Activated CD4-positive, CD25-positive, alpha-beta regulatory T cell treated with anti-CD3 and anti-CD28 coated beads, Interleukin-2, amount 50 U/mL, for 72 hours (primary cell): ENCODE data around the gene PJA1.
A peak's percentile ranks its signal among the peaks of the same experiment; 100 is the strongest.

Source experiments
- DNase-seq: peaks from one replicate; pipeline ENCODE4 v3.0.0; 2021

Gene PJA1, protein sequence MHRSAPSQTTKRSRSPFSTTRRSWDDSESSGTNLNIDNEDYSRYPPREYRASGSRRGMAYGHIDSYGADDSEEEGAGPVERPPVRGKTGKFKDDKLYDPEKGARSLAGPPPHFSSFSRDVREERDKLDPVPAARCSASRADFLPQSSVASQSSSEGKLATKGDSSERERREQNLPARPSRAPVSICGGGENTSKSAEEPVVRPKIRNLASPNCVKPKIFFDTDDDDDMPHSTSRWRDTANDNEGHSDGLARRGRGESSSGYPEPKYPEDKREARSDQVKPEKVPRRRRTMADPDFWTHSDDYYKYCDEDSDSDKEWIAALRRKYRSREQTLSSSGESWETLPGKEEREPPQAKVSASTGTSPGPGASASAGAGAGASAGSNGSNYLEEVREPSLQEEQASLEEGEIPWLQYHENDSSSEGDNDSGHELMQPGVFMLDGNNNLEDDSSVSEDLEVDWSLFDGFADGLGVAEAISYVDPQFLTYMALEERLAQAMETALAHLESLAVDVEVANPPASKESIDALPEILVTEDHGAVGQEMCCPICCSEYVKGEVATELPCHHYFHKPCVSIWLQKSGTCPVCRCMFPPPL

DNA sequence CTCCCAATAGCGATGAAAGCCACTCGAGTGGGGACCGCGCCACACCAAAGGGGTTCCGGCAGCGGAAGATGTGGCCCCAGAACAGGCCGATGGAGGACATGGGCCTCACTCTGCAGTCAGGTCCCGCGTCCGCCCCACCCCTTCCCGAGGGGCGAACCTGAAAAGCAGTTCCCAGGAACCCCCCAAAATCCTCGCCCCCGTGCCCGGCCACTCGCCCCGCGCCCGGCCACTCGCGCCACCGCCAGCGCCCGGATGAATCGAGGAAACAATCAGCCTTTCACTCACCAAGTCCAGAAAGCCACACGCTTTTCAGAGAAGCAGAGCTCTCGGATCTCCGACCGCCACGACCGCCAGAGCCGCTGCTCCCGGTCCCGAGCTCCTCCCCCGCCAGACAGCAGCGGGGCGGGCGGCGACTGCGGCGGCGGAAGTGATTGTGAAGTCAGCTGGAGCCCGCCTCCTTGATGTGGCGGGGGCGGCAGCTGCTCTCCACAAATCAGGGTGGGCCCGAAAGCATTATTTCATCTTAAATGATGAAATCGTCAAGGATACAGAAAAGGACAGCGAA lies at the start of gene PJA1:
Gene PJA1, minus strand, starts transcription at position 367 of the 565 bp plus-strand sequence. CDS start 2,380 bp downstream, outside the sequence.
- DNase-seq, result peak; percentile 67

DNA sequence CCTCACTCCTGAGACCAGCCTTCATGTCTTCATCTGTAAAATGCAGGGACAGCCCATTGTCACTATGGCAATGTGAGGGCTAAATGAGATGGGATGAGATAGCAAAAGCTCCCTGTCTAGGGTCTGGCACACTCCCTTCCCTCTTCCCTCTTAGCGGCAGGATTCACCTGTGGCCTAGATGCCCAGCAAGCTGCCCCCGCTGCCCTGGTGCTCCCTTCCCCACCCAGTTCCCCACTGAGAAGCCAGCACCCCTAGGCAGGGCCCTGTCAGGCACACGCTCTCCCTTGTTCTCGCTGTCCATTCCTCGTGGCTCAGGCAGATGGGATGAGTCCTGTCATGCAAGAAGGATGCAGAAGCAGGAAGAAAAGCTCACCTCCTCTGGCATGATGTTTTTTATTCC lies 49.2 kb upstream of the PJA1 start:
- no peak for DNase-seq

DNA sequence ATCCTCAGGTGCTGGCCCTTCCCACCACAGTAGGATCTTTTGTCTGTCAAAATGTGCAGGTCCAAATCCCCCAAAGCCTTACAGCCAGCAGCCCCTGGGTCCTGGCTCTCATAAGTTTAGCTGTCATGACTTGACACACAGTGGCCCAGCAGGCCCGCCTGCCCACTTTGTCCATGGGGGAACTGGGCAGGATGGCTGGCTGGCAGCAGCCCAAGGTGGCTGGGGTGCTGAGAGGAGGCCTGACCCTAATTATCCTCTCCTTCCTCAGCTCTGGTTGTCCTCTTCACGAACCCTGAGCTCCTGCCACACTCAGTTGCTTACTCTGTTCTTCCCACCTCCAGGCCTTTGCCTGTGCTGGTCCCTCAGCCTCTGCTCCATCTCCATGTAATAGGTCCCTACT lies 46.4 kb upstream of the PJA1 start:
- no peak for DNase-seq

DNA sequence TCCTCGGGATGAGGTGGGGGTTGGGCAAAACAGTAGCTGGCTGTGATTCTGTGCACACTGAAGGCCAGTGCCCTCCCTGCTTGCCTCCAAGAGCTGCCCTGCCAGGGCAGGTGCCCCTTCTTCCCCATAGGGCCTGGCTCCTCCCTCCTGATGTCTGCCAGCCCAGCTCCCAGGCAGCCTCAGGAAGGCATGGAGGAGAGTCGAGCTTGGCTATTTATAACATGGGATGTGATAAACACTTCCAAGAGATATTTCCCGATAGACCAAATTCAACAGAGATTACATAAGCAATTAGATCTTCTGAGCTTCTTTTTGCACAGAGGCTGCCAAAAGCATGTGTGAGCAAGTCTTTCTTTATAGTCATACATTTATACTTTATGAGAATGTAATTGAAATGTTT lies 45.3 kb upstream of the PJA1 start:
- DNase-seq, result no peak

DNA sequence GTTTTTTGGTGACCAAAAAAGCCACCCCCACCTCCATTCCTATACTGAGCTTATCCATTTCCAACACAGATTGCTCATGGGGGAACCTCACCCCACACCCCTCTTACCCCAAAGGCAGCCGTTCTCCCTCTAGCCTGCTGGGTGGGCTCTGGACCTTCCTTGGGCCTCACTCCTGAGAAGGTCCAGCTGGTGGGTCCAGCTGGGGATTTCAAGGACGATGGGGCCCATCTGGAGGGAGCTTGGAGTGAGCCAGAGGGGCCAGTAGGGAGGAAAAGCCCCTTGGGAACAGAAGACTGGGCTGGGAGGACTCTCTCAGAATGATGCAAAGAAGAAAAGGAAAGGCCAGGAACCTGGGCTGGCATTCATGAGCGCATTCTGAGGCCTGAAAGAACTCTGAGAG lies 42.0 kb upstream of the PJA1 start:
- DNase-seq, result no peak

DNA sequence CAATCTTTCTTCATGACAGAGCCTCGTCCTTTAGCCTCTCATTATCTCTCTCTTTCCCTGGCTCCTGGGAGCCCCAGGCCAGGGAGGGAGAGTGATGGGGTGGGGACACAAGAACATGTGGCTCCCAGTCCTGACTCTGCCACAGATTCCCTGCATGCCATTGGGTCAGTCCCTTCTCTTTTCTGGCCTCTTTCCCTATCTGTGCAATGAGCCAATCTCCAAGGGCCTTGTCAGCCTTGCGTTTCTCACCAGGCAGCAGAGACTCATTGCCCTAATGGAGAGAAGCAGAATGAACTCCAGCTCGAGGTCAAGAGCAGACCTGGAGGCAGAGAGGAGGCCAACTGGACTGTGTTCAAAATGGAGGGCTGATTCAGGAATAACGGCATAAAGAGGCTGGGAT lies 38.4 kb upstream of the PJA1 start:
- DNase-seq, result no peak

DNA sequence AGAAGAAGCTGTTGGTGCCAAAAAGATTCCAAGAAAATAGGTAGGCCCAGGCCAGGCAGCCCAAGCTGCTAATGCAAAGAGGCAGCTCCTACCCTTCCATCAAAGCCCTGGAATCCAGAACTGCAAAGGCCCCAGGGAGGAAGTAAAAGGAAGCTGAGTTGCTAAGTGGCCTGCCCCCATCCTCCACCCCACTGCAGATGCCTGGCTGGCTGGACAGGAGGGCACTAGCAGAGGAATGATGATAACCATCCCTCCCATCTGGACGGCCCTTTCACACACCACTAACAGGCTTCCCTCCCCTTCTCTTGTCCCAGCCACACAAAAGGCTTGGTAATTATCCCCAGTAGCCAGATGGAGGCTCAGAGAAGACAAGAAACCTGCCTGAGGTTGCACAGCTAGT lies 32.4 kb upstream of the PJA1 start:
- no peak for DNase-seq

DNA sequence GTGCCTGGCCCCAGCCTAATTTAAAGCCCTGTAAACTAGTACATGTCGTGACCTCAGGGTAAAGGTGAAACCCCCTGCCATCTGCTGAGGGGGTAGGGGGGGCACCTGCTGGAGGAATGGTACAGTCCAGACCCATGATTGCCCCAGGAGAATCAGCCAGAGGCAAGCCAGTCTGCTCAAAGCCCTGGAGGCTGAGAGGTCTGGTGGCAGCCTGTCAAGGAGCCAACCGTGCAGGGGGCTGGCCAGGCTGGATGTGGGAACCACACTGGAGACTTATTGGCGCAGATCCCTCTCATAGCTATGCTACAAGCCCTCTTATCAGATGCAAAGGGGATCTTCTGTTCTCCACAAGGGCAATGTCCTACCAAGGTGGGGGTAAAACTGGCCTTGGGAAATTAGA lies 31.4 kb upstream of the PJA1 start:
- no peak for DNase-seq

DNA sequence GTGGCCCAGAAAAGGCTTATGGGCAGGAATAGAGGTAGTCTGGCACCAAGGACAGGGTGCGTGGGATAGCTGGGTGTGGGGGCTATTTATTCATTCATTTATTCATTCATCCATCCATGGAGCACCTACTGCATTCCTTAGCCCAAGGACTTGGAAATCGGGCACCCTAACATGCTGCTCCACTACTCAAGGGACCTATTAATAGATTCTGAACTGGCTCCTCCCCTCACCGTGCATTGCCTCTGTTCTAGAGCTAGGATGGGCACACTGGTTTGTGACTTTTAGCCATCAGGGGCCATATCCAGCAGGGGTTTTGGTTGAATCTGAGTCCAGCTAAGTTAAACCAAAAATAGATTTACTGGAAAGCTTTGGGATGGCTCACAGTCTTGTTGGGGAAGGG lies 30.6 kb upstream of the PJA1 start:
- no peak for DNase-seq

DNA sequence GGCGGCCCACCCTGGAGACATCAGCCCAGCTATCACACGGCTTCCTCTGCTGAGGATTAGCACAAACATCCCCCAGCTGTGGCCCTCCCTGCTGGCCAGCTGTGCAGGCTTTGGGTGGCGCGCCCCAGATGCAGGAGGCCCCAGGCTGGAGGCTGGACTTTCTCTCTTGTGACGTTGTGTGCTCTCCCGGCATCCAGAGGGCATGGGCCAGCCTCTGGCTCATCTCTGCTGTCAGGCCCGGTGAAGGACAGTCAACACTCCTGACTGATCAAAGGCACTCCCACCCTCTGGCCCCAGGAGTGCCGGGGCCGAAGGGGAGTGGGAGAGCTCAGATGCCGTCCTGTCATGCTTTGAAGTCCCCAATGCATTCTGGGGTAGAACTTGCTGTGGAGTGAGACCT lies 29.9 kb upstream of the PJA1 start:
- DNase-seq, result no peak

DNA sequence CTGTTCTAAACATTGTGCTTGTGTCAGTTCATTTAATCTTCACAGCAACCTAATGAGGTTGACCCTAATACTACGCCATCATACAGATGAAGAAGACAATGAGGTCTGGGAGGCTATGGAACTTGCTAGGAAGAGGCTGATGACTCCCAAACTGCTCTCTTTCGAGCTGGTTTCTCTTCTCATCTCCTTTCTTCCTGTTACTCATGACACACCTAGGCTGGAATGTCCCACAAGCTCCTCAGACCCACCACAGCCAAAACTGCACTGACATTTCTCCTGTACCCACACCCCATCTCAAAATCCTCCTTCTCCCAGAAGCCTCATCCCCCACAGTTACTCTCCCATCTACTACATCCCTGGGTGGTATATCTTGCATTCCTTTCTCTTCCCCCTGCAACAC lies 27.4 kb upstream of the PJA1 start:
- DNase-seq, result no peak

DNA sequence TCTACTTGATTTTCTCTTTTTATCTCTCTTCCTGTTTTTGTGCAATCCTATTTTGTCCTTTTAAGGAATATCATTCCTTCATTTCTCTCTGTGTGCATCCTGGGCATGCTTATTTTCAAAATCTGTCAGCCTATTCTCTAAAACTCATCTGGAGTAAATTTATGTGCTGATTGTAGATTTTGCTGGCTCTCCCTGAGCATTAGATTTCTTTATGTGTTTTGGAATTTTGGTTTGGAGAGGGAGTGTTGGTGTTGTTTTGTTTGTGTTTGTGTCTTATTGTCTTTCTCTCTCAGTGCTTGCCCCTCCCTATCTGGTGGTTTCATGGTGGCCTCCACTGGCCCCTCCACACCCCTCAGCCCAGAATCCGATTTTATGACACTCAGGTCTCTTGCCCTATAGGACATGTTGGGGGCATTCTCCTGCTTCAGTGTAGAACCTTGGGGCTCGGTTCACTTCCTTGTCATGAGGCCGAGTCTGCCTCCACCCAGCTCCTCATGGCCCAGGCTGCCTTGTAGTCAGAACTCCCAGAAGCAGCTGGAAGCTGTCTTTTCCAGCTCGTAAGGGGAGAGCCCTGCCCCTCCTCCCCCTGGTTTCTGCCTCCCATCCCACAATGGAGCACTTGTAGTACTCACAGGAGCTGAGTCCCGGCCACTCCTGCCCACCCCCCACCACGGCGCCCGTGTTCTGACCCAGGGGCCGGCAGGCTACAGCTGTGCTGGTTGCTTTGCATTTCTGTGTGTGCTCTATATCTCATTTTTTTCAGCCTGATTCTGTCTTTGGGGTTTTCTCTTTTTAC lies 24.5 kb upstream of the PJA1 start:
- DNase-seq, result no peak

DNA sequence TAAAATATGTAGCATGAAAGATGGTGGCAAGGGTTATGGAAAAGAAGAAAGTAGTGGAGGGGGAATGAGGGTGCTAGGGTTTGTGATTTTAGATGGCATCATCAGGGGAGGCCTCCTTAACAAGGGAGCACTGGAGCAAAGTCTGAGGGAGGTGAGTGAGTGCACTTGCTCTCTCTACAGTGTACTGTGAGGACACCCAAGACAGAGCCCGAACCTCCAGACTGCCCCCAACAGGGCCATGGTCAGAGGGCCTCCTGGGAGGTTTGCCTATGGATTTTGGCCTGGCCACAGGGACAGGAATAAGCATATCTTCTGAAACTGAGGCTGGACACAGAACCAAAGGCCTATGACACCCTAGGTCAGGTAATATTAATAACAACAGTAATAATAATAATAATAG lies 21.4 kb upstream of the PJA1 start:
- no peak for DNase-seq

DNA sequence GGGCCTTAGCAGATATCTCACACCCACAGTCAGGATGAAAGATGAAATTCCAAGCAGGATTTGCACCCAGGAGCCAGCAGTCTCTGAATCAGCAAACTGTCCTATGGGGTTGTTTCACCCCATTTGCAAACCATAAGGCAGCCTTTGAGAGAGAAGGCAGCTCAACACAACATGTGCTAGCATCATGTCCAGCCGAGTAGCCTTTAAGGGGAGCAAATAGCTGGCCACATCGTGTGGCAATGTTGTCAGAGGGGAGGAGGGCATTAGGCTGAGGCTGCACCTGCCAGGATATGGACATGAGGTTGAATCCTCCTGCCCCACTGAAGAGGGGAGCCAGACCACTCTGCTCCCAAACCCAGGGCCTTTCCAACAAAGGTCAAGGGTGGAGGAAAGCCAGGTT lies 20.6 kb upstream of the PJA1 start:
- DNase-seq, result no peak

DNA sequence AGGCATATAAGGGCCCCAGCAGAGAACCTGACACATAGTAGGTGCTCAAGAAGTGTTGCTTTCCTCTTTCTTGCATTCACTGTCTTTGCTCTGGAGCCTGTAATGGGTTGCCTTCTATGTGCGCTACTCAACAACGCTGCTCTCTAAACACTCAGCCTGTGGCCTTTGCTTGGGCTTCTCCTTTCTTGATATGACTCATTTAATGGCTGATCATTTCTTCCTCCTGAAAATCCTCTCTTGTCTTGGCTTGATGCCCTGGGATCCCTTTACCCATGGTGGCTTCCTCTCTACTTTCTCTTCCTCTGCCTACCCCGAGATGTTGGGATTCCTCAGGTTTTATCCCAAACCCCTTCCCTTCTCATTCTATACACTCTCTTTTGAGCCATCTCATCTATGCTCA lies 19.9 kb upstream of the PJA1 start:
- DNase-seq, result no peak

DNA sequence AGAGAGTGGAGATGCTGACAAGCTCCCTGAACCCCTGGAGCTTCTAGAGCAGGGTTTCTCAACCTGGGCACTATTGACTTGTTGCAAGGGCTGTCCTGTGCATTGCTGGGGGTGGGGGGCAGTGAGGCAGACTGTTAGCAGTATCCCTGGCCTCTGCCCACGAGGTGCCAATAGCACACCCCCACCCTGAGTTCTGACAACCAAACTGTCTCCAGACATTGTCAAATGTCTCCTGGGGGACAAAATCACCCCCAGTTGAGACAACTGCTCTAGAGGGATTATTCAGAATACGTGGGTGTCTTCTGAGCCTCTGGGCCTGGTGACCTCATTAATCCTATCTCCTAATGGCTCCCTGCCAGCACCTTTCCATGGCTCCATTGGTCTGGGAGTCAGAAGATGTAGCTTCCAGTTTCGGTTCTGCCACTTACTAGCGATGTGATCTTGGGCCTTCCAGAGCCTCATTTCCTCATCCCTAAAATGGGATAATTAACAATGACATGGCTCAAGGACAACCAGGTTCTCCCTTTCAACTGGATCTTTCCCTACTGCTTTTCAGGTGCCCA lies 17.6 kb upstream of the PJA1 start:
- no peak for DNase-seq

DNA sequence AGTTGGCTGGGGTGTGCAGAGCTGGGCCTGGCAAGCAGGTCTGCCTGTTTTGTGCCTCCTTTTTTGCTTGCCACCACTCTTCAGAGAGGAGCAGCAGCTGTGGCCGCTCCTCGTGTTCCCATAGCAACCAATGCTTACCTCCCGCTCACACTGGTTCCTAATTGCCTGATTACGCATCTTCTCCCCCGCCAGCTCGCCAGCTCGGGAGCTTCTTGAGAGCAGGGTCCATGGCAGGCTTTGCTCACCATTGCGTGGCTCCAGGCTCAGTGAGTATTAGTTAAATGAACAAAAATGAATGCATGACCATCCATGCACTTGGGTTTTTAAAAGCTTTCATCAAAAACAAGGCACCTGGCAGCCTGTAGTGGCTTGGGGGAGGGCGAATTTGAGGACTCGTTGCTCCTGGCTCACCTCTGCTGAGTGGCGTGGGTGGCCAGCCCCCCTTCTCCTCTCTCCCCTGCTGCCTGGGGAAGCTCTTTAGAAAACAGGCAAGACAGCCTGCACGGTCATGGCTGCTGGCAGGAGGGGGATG lies 14.2 kb upstream of the PJA1 start:
- DNase-seq, result no peak

DNA sequence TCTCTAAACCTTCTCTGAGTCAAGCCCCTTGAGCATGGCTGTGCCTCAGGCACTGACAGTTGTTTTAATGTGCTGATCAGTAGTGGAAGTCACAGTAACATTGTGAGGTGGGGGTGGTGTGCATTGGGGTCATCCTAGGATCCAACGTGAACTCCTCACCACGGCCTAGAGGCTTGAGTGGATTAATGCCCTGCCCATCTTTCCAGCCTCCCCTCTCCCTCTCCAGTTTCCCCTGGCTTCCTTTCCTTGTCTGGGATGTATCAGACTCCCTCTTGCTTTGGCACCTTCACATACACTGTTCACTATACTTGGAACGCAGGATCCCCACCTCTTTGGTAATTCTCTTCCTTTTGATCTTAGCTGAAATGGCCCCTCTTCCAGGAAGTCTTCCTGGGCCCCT lies 13.3 kb upstream of the PJA1 start:
- no peak for DNase-seq

DNA sequence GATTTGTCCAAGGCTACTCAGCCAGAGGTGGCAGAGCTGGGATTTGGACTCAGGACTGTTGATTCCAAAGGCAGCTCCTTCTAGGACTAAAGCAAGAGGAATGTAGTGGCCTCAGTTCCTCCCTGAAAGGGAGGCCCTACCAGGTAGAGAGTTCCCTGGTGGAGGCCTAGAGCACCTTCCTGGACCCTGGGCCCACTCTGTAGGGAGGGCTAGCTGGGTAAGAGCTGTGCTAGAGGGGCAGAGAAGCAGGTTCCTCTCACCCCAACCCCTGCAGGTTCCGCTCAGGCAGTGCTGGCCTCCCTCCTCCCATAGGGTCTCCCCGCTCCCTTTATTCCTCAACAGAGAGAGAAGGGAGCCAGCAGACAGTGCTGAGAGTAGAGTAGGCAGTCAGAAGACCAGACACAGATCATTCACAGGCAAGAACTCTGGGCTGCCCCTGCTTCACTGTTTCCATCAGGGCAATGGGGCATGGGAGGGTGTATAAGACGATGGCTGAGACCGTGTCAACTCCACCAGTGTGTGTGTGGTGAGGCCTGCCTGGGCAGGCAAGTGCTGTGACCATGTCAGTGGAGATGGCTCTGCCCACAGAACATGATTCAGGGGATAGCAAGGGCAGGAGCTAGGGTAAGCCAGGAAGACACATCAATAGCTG lies 12.4 kb upstream of the PJA1 start:
- no peak for DNase-seq

DNA sequence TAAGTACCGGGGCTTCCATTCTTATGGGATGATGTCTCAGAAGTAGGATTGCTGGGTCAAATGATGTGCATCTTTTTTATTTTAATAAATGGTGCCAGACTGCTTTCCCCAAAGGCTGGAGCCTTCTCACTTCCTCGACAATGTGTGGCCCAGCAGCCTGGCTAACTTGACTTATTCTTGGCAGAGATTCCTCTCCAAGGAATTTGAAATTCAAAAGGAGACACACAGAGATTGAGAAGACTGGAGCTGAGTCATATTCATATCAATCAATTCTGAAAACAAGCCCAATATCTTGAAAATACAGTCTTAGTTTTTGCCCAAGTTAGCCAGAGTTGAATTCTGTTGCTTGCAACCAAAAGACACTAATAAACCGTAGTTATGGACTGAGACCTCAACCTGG lies 10.8 kb upstream of the PJA1 start:
- DNase-seq, result no peak

DNA sequence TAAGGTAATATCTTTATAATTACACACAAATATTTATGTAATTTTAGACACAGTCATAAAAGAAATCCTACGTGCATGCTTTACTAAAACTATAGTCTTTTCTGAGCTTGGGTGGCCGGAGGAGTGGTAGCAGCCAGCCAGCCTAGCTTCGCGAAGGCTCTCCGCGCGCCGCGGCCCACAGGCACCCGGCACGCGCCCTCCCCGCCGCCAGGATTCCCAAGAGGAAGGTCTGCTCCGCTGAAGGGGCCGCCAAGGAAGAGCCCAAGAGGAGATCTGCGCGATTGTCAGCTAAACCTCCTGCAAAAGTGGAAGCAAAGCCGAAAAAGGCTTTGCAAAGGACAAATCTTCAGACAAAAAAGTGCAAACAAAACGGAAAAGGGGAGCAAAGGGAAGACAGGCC lies 8.7 kb upstream of the PJA1 start:
- no peak for DNase-seq

DNA sequence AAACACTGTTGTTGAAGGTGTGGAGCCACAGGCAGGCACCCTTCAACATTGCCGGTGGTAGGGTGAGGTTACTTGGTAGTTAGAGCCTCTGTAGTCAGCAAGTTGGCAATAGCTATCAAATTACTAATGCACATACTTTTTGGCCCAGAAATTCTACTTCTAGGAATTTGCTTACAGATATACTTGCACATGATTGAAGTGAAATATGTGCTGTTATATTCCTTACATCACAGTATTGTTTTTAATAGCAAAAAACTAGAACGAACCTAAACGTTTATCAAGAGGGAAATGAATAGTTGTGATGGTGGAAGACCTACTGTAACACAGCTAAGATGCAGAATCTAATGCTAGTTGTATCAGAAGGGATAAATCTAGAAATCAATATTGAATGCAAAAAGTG lies 7.7 kb upstream of the PJA1 start:
- no peak for DNase-seq

DNA sequence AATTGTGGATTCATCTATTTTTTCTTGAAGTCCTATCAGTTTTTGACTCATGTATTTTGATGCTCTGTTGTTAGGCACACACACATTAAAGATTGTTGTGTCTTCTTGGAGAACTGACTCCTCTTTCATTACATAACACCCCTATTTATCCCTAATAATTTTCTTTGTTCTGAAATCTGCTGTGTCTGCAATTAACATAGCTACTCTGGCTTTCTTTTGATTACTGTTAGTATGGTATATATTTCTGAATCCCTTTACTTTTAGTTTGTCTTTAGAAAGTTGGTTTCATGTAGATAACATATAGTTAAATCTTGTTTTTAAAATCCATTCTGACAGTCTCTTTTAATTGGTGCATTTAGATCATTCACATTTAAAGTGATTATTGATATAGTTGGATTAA lies 5.1 kb upstream of the PJA1 start:
- no peak for DNase-seq
